Tibial nerve (tissue), 4 donors: ENCODE results near the gene EMX1.

Source experiments
- EP300 ChIP-seq, 2 donors: sonication (generic); formaldehyde crosslinking; IDR thresholded peaks; one replicate each; pipeline ENCODE4 v1.6.1; 2017; ENCODE audit warnings: antibody characterized with exemption in 2 of 2, mild to moderate bottlenecking in 1 of 2
- POLR2A ChIP-seq, 2 donors: fragments of 450-650 bp; IDR thresholded peaks; one replicate each; pipeline ENCODE4 v1.6.1; 2017; ENCODE audit warnings: antibody characterized with exemption in 2 of 2, mild to moderate bottlenecking in 2 of 2, moderate library complexity in 2 of 2
- TF ChIP-seq, protein P1 (sequence below), 5 experiments: fragments of 200-600 bp in 3 of 5; fragments of 450-650 bp in 2 of 5; sonication (generic) in 3 of 5; IDR thresholded peaks; one replicate each; pipeline ENCODE4 v1.5.1; 2016 to 2019; ENCODE audit warnings: antibody characterized with exemption in 5 of 5, mild to moderate bottlenecking in 3 of 5, moderate library complexity in 2 of 5

DNA sequence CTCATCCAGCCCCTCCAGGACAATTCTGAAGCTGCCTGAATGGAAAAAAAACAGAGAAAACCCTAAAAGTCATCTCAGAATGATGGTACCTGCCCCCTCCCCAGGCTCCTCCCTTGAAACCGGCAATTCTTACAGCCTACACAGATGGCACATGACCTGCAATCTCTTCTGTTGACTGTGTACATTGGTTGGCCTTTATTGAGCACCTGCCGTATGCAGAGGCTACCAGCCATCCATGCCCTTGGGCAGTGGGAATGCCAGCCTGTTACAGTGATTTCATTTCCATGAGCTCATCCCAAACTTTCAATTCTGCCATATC is 57.1 kb downstream of the EMX1 start:
- TF ChIP-seq, protein P1, sequence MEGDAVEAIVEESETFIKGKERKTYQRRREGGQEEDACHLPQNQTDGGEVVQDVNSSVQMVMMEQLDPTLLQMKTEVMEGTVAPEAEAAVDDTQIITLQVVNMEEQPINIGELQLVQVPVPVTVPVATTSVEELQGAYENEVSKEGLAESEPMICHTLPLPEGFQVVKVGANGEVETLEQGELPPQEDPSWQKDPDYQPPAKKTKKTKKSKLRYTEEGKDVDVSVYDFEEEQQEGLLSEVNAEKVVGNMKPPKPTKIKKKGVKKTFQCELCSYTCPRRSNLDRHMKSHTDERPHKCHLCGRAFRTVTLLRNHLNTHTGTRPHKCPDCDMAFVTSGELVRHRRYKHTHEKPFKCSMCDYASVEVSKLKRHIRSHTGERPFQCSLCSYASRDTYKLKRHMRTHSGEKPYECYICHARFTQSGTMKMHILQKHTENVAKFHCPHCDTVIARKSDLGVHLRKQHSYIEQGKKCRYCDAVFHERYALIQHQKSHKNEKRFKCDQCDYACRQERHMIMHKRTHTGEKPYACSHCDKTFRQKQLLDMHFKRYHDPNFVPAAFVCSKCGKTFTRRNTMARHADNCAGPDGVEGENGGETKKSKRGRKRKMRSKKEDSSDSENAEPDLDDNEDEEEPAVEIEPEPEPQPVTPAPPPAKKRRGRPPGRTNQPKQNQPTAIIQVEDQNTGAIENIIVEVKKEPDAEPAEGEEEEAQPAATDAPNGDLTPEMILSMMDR (IDR thresholded peaks at IDR 0.05): no peak
- TF ChIP-seq EP300 (IDR thresholded peaks at IDR 0.05): no peak
- TF ChIP-seq POLR2A (IDR thresholded peaks at IDR 0.05): no peak
